ENCODE measurements around the gene EGLN1.

The EGLN1 gene

GRCh38 chr1:231420959-231421545 is 1.0 kb downstream of the EGLN1 start:
- peak; percentile 4 for DNase-seq (ENCODE audit: low read depth)

DNA sequence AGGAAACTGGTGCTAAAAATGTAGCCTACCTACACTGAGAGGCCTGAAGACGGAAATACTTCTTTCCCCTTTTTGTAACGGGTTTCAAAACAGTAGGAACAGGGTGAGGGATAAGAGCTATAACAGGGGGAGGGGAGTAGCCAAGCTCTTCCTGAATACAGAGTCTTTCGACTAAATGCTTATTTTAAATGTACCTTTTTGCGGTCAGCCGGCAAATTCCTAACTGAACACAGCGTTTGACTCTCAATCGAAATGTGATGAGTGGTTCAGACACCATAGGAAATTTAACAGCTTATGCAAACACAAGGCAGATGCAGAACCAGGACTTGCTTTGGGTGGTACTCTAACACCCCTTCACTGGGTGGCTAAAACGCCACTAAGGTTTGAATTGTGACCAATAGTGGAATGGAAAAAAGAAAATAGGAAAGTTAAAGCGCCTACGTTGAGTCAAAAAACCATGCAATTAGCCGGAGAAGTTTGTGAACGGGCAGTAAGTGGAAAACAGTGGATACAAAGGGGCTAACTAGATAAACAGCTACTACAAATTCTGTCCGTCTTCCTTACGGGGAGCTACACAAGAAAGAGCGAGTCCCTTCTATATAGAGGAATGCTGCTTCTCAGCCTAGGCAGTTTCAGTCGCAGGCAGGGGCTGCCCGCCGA is 1.7 kb downstream of the EGLN1 start:
- no peak for DNase-seq (ENCODE audit: low read depth)

DNA sequence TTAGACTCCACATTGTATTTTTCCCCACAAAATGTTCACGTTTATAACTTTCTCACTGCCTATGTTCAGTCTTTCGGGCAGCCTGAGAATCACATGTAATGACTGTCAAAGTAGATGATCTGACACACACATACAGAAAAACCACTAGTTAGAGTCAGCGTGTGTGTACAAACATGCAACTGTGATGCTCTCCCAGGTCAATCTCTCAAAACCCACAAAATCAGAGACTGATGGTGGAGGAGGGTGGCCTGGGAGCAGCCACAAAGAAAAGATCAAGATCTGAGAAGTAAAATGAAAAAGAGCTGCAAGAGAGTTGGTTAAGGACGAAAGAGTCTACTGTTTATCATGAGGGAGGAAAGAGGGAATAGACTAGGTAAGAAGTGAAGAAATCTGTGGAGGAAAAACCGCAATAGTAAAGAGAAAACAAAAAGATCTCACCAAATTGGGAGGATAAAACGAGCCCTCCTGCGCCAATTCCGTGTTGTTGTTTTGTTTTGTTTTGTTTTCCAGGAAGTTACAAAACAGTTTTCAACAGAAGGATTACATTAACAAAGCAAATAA is 2.3 kb downstream of the EGLN1 start:
- no peak for DNase-seq (ENCODE audit: low read depth)

DNA sequence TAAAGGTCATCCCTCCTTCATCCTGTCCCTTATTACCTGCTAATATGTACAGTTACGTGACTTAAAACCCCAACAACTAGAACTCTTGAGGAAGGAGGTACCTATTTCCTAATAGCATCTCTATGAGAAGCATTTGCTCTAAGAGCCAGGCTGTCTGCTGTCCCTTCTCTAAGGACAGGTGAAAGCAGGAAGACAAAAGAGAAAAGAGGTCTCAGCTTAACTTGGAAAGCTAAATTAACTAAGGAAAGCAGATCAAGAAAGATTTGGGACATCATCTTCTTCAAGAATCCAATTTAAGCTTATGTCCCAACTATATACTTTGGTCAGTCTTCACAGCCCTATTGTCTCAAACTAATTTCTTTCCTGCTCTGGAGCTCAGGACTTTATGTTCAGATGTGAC is 2.9 kb downstream of the EGLN1 start:
- no peak for DNase-seq (ENCODE audit: low read depth)

- no peak for DNase-seq (ENCODE audit: low read depth)
Observed at GRCh38 chr1:231418741-231419107, 3.4 kb downstream of the EGLN1 start.

GRCh38 chr1:231418101-231418740 is 3.9 kb downstream of the EGLN1 start:
- no peak for DNase-seq (ENCODE audit: low read depth)

DNA sequence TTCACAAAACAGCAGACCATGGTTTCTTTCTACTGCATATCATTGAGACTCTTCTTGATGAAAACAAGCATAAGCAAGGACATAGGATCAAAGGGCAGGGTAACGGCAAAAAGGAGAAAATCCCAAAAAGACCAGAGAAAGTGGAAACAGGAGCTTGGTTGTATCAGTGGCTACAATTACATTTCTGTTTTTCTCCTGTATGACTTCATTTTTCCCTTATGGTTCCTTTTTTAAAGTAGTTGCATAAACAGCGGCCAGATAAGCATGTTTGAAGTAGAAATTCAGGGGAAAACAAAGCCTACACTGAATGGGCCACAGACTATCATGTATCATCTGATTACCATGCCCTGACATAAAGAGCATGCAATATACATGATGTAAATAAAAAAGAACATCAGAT is 4.6 kb downstream of the EGLN1 start:
- no peak for DNase-seq (ENCODE audit: low read depth)

DNA sequence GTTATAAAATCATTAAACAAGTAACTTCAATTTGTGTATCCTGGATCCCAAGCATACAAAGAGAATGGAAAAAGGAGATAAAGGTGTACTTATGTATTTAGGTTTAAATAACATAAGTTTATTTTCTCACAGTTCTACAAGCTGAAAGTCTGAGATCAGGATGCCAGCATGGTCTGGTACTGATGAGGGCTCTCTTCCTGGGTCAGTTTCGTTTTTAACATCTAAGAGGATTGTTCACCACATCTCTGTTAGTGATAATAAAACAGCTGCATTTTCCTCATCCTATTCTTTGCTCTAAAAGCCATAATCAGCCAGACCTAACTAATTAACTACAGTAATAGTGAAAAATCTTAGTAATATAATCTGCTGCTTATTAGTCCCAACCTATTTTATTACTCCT is 5.2 kb downstream of the EGLN1 start:
- DNase-seq (ENCODE audit: low read depth), result no peak

GRCh38 chr1:231415018-231415583 is 7.0 kb downstream of the EGLN1 start:
- no peak for DNase-seq (ENCODE audit: low read depth)

GRCh38 chr1:231414260-231415016 is 7.6 kb downstream of the EGLN1 start:
- DNase-seq (ENCODE audit: low read depth), result no peak

DNA sequence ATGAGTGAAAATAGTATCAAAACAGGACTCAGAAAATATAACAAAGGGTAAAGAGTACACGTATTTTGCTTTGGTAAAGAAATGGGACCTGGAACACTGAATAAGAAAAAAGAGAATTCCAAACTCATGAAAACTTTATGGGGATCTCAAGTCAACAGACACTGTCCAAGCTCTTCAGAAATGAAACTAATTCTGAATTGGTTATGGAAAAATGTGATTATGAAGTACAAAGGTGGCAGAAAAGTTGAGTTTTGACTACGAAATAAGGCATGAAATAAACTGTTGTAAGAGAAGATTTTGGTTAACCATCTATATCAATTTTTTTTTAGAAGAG is 8.4 kb downstream of the EGLN1 start:
- DNase-seq (ENCODE audit: low read depth), result no peak

DNA sequence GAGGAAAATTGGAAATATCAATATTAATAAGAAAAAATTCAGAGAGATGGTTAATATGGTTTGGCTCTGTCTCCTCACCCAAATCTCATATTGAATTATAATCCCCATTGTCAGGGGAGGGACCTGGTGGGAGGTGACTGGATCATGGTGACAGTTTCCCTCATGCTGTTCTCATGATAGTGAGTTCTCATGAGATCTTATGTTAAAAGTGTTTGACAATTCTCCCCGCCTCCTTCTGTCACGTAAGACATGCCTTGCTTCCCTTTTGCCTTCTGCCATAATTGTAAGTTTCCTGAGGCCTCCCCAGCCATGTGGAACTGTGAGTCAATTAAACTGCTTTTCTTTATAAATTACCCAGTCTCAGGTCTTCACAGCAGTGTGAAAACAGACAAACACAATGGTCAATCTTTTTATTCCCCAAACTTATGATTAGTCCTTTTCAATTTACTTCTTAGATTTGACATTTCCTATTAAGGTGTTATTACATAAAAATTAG is 11.0 kb downstream of the EGLN1 start:
- DNase-seq (ENCODE audit: low read depth), result no peak

DNA sequence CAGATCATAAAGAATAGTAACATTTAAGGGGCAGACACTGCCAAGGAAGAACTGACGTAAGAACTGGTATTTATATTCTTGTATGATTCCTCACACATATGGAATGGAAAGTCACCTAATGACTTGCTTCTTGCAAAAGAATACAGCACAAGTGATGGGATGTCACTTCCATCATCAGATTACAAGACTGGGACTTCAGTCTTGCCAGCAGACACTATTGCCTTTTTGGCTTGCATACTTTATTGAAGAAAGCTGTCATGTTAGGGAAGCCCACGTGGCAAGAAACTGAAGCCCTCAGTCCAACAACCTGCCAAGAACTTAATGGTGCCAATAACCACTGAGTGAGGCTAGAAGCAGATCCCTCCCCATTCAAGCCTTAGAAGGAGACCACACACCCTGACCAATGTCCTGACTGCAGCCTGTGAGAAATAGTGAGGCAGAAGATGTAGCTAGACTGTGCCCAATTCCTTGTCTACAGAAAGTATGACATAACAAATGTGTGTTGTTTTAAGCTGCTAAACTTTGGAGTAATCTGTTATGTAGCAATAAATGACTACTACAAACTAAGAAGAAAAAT is 12.0 kb downstream of the EGLN1 start:
- DNase-seq (ENCODE audit: low read depth), result no peak

DNA sequence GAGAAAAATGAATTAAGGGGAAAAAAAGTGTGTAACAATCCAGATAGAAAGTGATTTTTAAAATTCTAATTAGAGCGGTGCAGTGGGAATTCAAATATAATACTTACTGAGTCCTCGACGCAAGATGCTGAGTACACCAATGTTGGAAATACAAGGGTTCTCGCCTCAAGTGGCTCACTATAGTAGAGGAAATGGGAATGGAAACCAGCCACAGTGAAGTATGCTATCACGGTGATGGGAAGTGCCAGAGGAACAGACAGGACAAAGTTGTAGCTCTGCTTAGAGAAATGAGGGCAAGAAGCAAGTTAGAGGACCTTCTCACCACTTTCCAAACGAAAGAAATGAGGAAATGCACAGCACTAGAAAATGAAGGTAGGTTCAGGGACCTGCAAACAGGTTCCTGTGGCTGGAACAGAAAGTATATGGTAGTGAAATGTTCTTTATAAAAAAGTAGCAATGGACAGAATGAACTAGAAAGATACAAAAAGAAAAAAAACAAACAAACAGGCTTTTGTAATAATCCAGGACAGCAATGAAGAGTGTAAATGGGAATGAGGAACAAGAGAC is 13.5 kb downstream of the EGLN1 start:
- DNase-seq (ENCODE audit: low read depth), result no peak

GRCh38 chr1:231407547-231408396 is 14.3 kb downstream of the EGLN1 start:
- no peak for DNase-seq (ENCODE audit: low read depth)

GRCh38 chr1:231407049-231407448 is 15.0 kb downstream of the EGLN1 start:
- DNase-seq (ENCODE audit: low read depth), result no peak

DNA sequence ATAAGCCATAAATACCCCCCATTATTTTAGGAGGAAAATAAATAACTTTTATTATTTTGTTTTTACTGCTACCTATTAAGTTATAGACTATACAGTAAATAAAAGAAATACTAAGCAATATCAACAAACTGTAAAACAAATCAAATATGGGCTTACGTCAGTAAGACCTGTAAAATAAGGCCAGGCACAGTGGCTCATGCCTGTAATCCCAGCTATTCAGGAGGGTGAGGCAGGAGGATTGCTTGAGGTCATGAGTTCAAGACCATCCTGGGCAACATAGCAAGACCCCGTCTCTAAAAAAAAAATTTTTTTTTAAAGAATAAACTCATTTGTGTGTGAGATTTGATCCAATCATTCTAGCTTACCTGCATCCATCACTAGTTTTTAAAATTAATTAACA is 17.8 kb downstream of the EGLN1 start:
- no peak for DNase-seq (ENCODE audit: low read depth)

GRCh38 chr1:231401478-231401877 is 20.6 kb downstream of the EGLN1 start:
- no peak for DNase-seq (ENCODE audit: low read depth)

DNA sequence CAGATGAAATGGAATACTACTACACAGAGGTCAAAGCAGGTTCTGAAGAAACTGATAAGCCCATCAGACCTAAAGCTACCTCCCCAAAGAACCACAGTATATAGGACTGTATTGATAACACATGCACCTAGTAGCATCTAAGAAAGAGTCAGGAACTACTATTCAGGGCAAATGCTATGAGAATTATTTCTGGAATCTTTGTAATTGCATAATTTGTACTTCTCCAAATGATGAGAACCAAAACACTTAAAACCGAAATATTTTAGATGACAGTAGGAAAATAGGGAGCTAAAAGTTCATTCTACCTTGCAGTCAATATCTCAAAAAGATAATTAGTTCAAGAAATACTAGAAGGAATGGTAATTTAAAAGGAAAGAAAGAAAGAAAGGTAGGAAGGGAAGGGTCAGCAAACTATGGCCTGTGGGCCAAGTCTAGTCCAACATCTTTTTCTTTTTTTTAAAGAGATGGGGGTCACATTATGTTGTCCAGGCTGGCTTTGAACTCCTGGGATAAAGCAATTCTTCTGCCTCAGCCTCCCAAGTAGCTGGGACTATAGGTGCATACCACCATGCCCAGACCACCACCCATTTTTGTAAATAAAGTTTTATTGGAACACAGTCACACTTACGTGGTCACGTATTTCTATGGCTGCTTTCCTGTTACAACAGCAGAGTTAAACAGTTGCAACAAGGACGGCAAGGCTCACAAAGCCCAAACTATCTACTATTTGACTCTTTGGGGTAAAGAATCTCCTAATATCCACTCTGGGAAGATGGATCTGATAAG is 24.0 kb downstream of the EGLN1 start:
- DNase-seq (ENCODE audit: low read depth), result no peak

- no peak for DNase-seq (ENCODE audit: low read depth)
Observed at GRCh38 chr1:231396643-231397042, 25.4 kb downstream of the EGLN1 start.

Data from activated T-helper 1 cell treated with Interleukin-2 at 50 U/mL for 16 hours (primary cell).